ENCODE results near the gene ACP3. TPM values are rescaled to one million over a fixed set of nuclear protein-coding genes. Genes with fewer than 3 reads are reported as not detected.

Gene ACP3
- total RNA-seq, 2 experiments from 2014 or later, result not detected

- Mint-ChIP-seq H3K27me3 (peaks cover 3% of the 10 kb centered on the region), H3K27ac (no peak overlapping the region), H3K4me3 (no peak overlapping the region), H3K4me1 (ENCODE audit: low read depth) (no peaks in the 10 kb centered on the region), H3K36me3 (no peaks in the 10 kb centered on the region), H3K9me3 (no peaks in the 10 kb centered on the region)
- DNase-seq, result no peak
- intact Hi-C loops (cut with micrococcal nuclease), result no loop called here
- ChIA-PET POLR2A (no interaction called here), CTCF (interaction anchor here (0.6 kb wide), 1 partner anchor 19 kb away, joined by 3 read pairs; no protein-coding TSS in a partner anchor)
Measured at GRCh38 chr3:132325634-132326033, 8.4 kb downstream of the ACP3 start.

GRCh38 chr3:132326251-132326650 is 9.0 kb downstream of the ACP3 start:
- no peaks in the 10 kb centered on the region for H3K9me3 Mint-ChIP-seq
- intact Hi-C loops (cut with micrococcal nuclease), result no loop called here
- H3K4me3 Mint-ChIP-seq, result no peak overlapping the region
- ChIA-PET POLR2A (no interaction called here), CTCF (no interaction called here)
- DNase-seq, result no peak
- no peaks in the 10 kb centered on the region for H3K36me3 Mint-ChIP-seq
- no peaks in the 10 kb centered on the region for H3K4me1 Mint-ChIP-seq (ENCODE audit: low read depth)
- H3K27me3 Mint-ChIP-seq, result peaks cover 3% of the 10 kb centered on the region
- no peak overlapping the region for H3K27ac Mint-ChIP-seq

GRCh38 chr3:132332082-132332481 is 14.9 kb downstream of the ACP3 start:
- peaks cover 2% of the 10 kb centered on the region for H3K27me3 Mint-ChIP-seq
- POLR2A ChIA-PET, result no interaction called here
- DNase-seq, result no peak
- no peak overlapping the region for H3K4me3 Mint-ChIP-seq
- no peak overlapping the region for H3K27ac Mint-ChIP-seq
- no peaks in the 10 kb centered on the region for H3K9me3 Mint-ChIP-seq
- CTCF ChIA-PET, result interaction anchor here (1.5 kb wide), 1 partner anchor 68 kb away, joined by 3 read pairs; no protein-coding TSS in a partner anchor
- no peaks in the 10 kb centered on the region for H3K4me1 Mint-ChIP-seq (ENCODE audit: low read depth)
- intact Hi-C loops (cut with micrococcal nuclease), result no loop called here
- no peaks in the 10 kb centered on the region for H3K36me3 Mint-ChIP-seq

- H3K27ac Mint-ChIP-seq, result no peak overlapping the region
- intact Hi-C loops (cut with micrococcal nuclease), result no loop called here
- no peaks in the 10 kb centered on the region for H3K9me3 Mint-ChIP-seq
- DNase-seq, result no peak
- H3K4me3 Mint-ChIP-seq, result no peak overlapping the region
- H3K27me3 Mint-ChIP-seq, result peaks cover 2% of the 10 kb centered on the region
- ChIA-PET POLR2A (no interaction called here), CTCF (interaction anchor here (1.5 kb wide), 1 partner anchor 67 kb away, joined by 3 read pairs; no protein-coding TSS in a partner anchor)
- no peaks in the 10 kb centered on the region for H3K4me1 Mint-ChIP-seq (ENCODE audit: low read depth)
- no peaks in the 10 kb centered on the region for H3K36me3 Mint-ChIP-seq
Measured at GRCh38 chr3:132332508-132332907, 15.3 kb downstream of the ACP3 start.

- no peaks in the 10 kb centered on the region for H3K36me3 Mint-ChIP-seq
- intact Hi-C loops (cut with micrococcal nuclease), result no loop called here
- H3K27ac Mint-ChIP-seq, result no peak overlapping the region
- ChIA-PET CTCF (interaction anchor here (1.0 to 2.8 kb wide), 7 partner anchors 11 to 1307 kb away, joined by 3 to 30 read pairs (median 5); no protein-coding TSS in a partner anchor), POLR2A (no interaction called here)
- H3K9me3 Mint-ChIP-seq, result no peaks in the 10 kb centered on the region
- peaks cover 8% of the 10 kb centered on the region for H3K27me3 Mint-ChIP-seq
- no peak overlapping the region for H3K4me3 Mint-ChIP-seq
- no peak for DNase-seq
- peaks cover 4% of the 10 kb centered on the region for H3K4me1 Mint-ChIP-seq (ENCODE audit: low read depth)
Measured at GRCh38 chr3:132341746-132342145, 24.5 kb downstream of the ACP3 start.

- DNase-seq, result no peak
- intact Hi-C loops (cut with micrococcal nuclease), result no loop called here
- Mint-ChIP-seq H3K36me3 (no peaks in the 10 kb centered on the region), H3K4me3 (no peak overlapping the region), H3K9me3 (no peaks in the 10 kb centered on the region), H3K27me3 (peaks cover 8% of the 10 kb centered on the region), H3K27ac (no peak overlapping the region), H3K4me1 (ENCODE audit: low read depth) (peaks cover 4% of the 10 kb centered on the region)
- ChIA-PET CTCF (interaction anchor here (0.6 to 2.8 kb wide), 16 partner anchors 9 to 1569 kb away, joined by 3 to 30 read pairs (median 4); no protein-coding TSS in a partner anchor), POLR2A (no interaction called here)
Measured at GRCh38 chr3:132342183-132342582, 25.0 kb downstream of the ACP3 start.

GRCh38 chr3:132342610-132343009 is 25.4 kb downstream of the ACP3 start:
- no peaks in the 10 kb centered on the region for H3K36me3 Mint-ChIP-seq
- POLR2A ChIA-PET, result no interaction called here
- no peak overlapping the region for H3K27ac Mint-ChIP-seq
- intact Hi-C loops (cut with micrococcal nuclease), result loop anchor here (1.0 kb wide), 1 partner anchor 89 kb away; no protein-coding TSS in a partner anchor
- H3K9me3 Mint-ChIP-seq, result no peaks in the 10 kb centered on the region
- H3K4me3 Mint-ChIP-seq, result no peak overlapping the region
- peaks cover 4% of the 10 kb centered on the region for H3K4me1 Mint-ChIP-seq (ENCODE audit: low read depth)
- no peak for DNase-seq
- H3K27me3 Mint-ChIP-seq, result peaks cover 8% of the 10 kb centered on the region
- CTCF ChIA-PET, result interaction anchor here (0.6 to 2.8 kb wide), 19 partner anchors 9 to 1570 kb away, joined by 3 to 30 read pairs (median 4); no protein-coding TSS in a partner anchor

GRCh38 chr3:132343018-132343612 is 25.9 kb downstream of the ACP3 start:
- POLR2A ChIA-PET, result no interaction called here

GRCh38 chr3:132344666-132345280 is 27.6 kb downstream of the ACP3 start:
- intact Hi-C loops (cut with micrococcal nuclease), result no loop called here
- no peak for DNase-seq
- no peaks in the 10 kb centered on the region for H3K9me3 Mint-ChIP-seq
- H3K36me3 Mint-ChIP-seq, result no peaks in the 10 kb centered on the region
- CTCF ChIA-PET, result interaction anchor here (0.6 to 1.3 kb wide), 3 partner anchors 19 to 142 kb away, joined by 3 to 4 read pairs (median 3); no protein-coding TSS in a partner anchor
- POLR2A ChIA-PET, result no interaction called here
- H3K27ac Mint-ChIP-seq, result no peak overlapping the region
- H3K27me3 Mint-ChIP-seq, result peaks cover 8% of the 10 kb centered on the region
- H3K4me3 Mint-ChIP-seq, result no peak overlapping the region
- peaks cover 4% of the 10 kb centered on the region for H3K4me1 Mint-ChIP-seq (ENCODE audit: low read depth)

More at GRCh38 chr3:132343018-132343612, 25.9 kb downstream of the ACP3 start:
- Mint-ChIP-seq H3K4me1 (ENCODE audit: low read depth) (peaks cover 4% of the 10 kb centered on the region), H3K27ac (no peak overlapping the region), H3K4me3 (no peak overlapping the region), H3K27me3 (peaks cover 8% of the 10 kb centered on the region), H3K36me3 (no peaks in the 10 kb centered on the region), H3K9me3 (no peaks in the 10 kb centered on the region)
- CTCF ChIA-PET, result interaction anchor here (0.6 to 2.8 kb wide), 22 partner anchors 9 to 1570 kb away, joined by 3 to 30 read pairs (median 4); no protein-coding TSS in a partner anchor
- peak; percentile 16 for DNase-seq
- intact Hi-C loops (cut with micrococcal nuclease), result loop anchor here (1.0 kb wide), 1 partner anchor 90 kb away; no protein-coding TSS in a partner anchor

- Mint-ChIP-seq H3K4me1 (ENCODE audit: low read depth) (peaks cover 4% of the 10 kb centered on the region), H3K9me3 (no peaks in the 10 kb centered on the region), H3K4me3 (no peak overlapping the region), H3K27ac (no peak overlapping the region), H3K36me3 (no peaks in the 10 kb centered on the region), H3K27me3 (peaks cover 4% of the 10 kb centered on the region)
- ChIA-PET CTCF (interaction anchor here (1.1 to 5.5 kb wide), 2 partner anchors 51 to 189 kb away, joined by 3 to 72 read pairs; no protein-coding TSS in a partner anchor), POLR2A (no interaction called here)
- intact Hi-C loops (cut with micrococcal nuclease), result no loop called here
- DNase-seq, result no peak
Measured at GRCh38 chr3:132346841-132347736, 29.9 kb downstream of the ACP3 start.

- intact Hi-C loops (cut with micrococcal nuclease), result no loop called here
- ChIA-PET CTCF (interaction anchor here (0.6 to 5.5 kb wide), 4 partner anchors 50 to 295 kb away, joined by 3 to 72 read pairs (median 3); no protein-coding TSS in a partner anchor), POLR2A (no interaction called here)
- no peak for DNase-seq
- no peaks in the 10 kb centered on the region for H3K9me3 Mint-ChIP-seq
- H3K36me3 Mint-ChIP-seq, result no peaks in the 10 kb centered on the region
- H3K4me3 Mint-ChIP-seq, result no peak overlapping the region
- H3K4me1 Mint-ChIP-seq (ENCODE audit: low read depth), result peaks cover 6% of the 10 kb centered on the region
- H3K27me3 Mint-ChIP-seq, result peaks cover 3% of the 10 kb centered on the region
- no peak overlapping the region for H3K27ac Mint-ChIP-seq
Measured at GRCh38 chr3:132347811-132348210, 30.6 kb downstream of the ACP3 start.

GRCh38 chr3:132348531-132348930 is 31.3 kb downstream of the ACP3 start:
- peaks cover 2% of the 10 kb centered on the region for H3K27me3 Mint-ChIP-seq
- no peak overlapping the region for H3K4me3 Mint-ChIP-seq
- POLR2A ChIA-PET, result no interaction called here
- H3K4me1 Mint-ChIP-seq (ENCODE audit: low read depth), result peaks cover 3% of the 10 kb centered on the region
- no peak overlapping the region for H3K27ac Mint-ChIP-seq
- H3K9me3 Mint-ChIP-seq, result no peaks in the 10 kb centered on the region
- intact Hi-C loops (cut with micrococcal nuclease), result no loop called here
- H3K36me3 Mint-ChIP-seq, result no peaks in the 10 kb centered on the region
- DNase-seq, result no peak
- CTCF ChIA-PET, result interaction anchor here (0.6 to 5.5 kb wide), 4 partner anchors 49 to 295 kb away, joined by 3 to 72 read pairs (median 3); no protein-coding TSS in a partner anchor
